ENCODE results near the gene CABLES1.

Gene CABLES1

DNA sequence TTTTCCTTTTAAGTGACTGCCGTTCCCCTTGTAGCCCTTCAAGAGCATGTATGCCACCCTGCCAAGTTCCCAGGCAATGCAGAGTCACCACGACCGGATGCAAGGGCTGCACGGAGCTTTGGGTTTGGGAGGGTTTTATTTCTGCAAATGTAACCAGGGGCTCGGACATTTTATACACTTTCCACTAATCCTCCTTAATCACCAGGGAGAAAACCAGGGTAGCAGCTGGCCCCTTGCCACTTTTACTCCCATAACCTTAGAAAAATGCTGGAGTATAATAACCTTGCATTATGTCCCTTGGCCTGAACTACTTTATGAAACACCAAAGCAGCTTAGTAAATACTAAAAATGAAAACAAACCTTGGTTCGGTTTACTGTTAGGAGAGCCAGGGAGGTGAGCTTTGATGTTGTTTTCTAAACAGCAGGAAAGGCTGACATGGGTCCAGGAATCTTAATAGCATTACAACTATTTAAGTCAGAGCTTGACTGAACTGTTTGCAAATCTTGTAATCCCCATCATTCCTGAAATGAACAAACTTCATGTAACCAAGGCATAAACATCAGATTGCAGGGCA lies 165.0 kb downstream of the CABLES1 start:
- no peak for DNase-seq (ENCODE audit: low read depth in 2 of 2)

DNA sequence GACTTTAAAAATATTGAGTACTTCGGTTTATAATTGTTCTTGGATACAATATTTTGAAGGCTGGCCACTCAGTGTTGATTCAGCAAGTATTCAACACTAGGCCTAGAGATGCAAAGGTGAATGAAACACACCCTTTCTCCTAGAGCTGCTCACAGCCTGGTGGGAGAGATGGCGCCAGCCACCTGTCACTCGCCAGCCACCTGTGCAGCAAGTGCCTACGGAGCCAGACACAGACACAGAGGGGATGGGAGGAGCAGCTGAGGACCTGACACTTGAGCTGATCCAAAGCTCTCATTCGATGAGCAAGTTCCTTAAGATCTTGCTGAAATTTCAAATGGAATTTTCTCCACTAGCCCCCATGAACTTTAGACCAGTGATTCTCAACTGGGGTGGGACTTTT lies 166.7 kb downstream of the CABLES1 start:
- DNase-seq (ENCODE audit: low read depth in 2 of 2) = no peak

DNA sequence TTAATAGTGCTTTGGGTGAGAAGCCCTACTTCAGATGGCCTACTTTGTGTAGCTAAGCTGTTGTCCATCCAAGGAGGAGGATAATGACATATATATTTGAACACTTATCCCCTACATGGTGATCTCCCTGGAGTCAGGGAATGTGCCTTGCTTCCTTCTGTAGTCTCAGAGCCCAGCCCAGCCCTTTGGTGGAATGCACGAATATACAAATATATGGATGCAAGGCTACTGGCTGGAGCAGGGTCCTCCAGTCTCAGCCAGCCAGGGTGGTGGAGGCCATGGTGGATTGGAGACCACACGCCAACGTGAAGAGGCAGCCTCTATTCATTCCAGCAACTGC lies 167.2 kb downstream of the CABLES1 start:
- DNase-seq (ENCODE audit: low read depth in 2 of 2) = no peak

DNA sequence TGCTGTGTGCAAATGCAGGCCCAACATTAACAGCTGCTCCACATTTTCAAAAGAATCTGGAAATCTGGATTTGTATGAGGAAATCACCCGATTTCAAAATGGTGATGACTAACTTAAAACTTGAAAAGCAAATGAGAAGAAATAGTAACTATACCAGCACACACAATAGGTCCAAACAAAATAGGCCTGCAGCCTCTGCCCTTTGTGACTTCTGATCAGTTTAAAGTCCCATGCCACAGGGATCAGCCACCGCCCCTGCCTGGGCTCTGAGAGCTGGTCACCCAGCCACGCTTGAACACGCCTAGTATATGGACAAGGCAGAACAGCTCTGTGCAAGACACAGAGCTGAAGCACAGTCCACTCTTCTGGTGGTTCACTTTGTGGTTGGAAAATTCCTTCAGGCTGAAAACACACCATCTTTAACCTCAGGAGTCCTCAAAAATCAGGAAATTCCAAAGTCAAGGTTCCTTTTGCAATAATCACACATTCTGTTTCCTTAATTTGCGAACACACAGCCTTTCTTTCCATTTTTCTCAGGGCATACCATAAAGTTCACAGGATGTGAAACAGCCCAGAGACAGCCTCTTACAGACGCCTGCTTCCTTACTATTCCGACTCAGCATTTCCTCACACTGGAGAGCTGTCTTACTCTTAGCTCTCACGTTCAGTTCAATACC lies 167.7 kb downstream of the CABLES1 start:
- DNase-seq (ENCODE audit: low read depth in 2 of 2) = no peak

DNA sequence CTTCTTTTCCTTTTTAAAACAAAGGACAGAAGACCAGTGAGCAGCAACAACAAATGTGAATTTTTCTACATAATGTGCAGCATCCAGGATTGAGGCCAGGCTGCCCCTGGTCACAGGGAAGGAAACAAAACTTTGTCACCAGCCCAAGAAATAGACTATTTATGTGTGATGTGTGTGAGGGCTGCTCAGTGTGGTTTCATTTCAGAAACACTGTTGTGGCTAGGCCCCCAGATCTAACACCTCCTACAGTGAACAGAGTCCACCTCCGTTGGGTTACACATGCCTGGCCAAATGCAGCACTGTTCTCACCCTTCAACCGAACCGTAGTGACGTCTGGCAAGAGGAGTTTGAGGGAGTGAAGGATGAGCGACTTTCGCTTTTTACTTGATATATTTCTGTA lies 171.5 kb downstream of the CABLES1 start:
- DNase-seq (ENCODE audit: low read depth in 2 of 2) = peak; percentile 18 to 21

DNA sequence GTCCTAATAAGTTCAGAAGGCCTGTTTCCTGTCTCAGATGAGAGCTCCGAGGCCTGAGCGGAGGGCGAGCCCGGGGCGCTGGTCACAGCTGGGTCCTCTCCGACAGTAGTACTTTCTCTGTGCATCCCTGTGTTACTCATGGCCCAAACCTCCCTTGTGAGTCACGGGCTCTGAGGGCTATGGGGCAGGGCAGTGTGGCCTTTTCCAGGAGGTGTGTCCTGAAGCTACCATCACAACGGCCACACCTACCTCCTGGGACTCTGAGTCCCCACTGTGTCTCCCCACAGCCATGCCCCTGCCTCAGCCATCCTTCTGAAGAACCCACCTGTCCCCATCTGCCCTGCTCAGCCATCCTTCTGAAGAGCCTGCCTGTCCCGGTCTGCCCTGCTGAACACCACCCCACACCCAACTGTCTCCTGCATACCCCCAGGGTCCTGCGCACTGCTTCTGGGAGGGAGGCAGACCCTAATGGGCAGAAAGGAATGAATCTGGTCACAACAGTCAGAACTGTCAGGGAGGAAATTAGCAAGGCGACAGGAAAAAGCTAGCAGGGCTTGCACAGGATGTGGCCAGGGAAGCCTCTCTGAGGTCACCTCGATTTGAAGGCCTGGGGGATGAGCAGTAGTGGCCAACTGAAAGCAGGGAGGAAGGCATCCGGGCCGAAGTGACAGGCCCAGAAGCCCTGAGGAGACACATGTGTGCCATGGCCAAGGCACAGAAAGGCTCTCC lies 172.4 kb downstream of the CABLES1 start:
- no peak for DNase-seq (ENCODE audit: low read depth in 2 of 2)
